Type B pancreatic cell (in vitro differentiated cells): ENCODE data around the gene C1orf94. TPM values are rescaled to one million over a fixed set of nuclear protein-coding genes. Genes with fewer than 3 reads are reported as not detected.

Experiments
- DNase-seq: peaks from one replicate; pipeline ENCODE4 v3.0.0; 2021; ENCODE audit warnings: mixed read lengths; ENCODE audit not compliant: unreplicated experiment; ENCODE audit errors: extremely low spot score
- H3K27ac Mint-ChIP-seq: 2 replicates; pipeline ENCODE4 v1.8.0; 2021; ENCODE audit warnings: mild to moderate bottlenecking, mixed read lengths
- H3K27me3 Mint-ChIP-seq: 2 replicates; pipeline ENCODE4 v1.8.0; 2021; ENCODE audit warnings: mixed read lengths
- H3K36me3 Mint-ChIP-seq: 2 replicates; pipeline ENCODE4 v1.8.0; 2021; ENCODE audit warnings: mixed read lengths
- H3K4me1 Mint-ChIP-seq: one replicate; pipeline ENCODE4 v1.8.0; 2021; ENCODE audit warnings: mixed read lengths; ENCODE audit not compliant: unreplicated experiment
- H3K4me3 Mint-ChIP-seq: 2 replicates; pipeline ENCODE4 v1.8.0; 2021; ENCODE audit warnings: mild to moderate bottlenecking, mixed read lengths
- H3K9me3 Mint-ChIP-seq: 2 replicates; pipeline ENCODE4 v1.8.0; 2021; ENCODE audit warnings: mixed read lengths
- CTCF ChIP-seq: fragments of 200-600 bp; sonication (generic); conservative IDR thresholded peaks from 2 replicates; pipeline ENCODE4 v1.5.0; 2021; ENCODE audit warnings: antibody characterized with exemption, mild to moderate bottlenecking
- total RNA-seq: library from RNA; stranded (reverse); gene quantifications from 2 replicates; pipeline ENCODE4 v1.2.1, GENCODE V29; 2021; ENCODE audit warnings: low replicate concordance

C1orf94 gene
- total RNA-seq, 1 donor from 2014 or later: not detected

GRCh38 chr1:34237151-34237815 lies 60.6 kb downstream of the C1orf94 start:
- peaks cover 4% of the 10 kb centered on the region for H3K9me3 Mint-ChIP-seq
- H3K4me1 Mint-ChIP-seq: no peaks in the 10 kb centered on the region
- TF ChIP-seq CTCF: no peak
- no peak for DNase-seq
- no peak overlapping the region for H3K27ac Mint-ChIP-seq
- H3K36me3 Mint-ChIP-seq: no peaks in the 10 kb centered on the region
- peaks cover 16% of the 10 kb centered on the region for H3K27me3 Mint-ChIP-seq
- H3K4me3 Mint-ChIP-seq: no peak overlapping the region

GRCh38 chr1:34245967-34246366 lies 69.3 kb downstream of the C1orf94 start:
- H3K36me3 Mint-ChIP-seq: no peaks in the 10 kb centered on the region
- peaks cover 33% of the 10 kb centered on the region for H3K27me3 Mint-ChIP-seq
- H3K9me3 Mint-ChIP-seq: peaks cover 7% of the 10 kb centered on the region
- DNase-seq: no peak
- H3K4me3 Mint-ChIP-seq: no peak overlapping the region
- H3K27ac Mint-ChIP-seq: no peak overlapping the region
- peaks cover 5% of the 10 kb centered on the region for H3K4me1 Mint-ChIP-seq
- TF ChIP-seq CTCF: no peak

- Mint-ChIP-seq H3K4me3 (peak overlapping the region; percentile 55), H3K36me3 (no peaks in the 10 kb centered on the region), H3K27me3 (peaks cover 16% of the 10 kb centered on the region), H3K4me1 (peaks cover 5% of the 10 kb centered on the region), H3K27ac (no peak overlapping the region), H3K9me3 (no peaks in the 10 kb centered on the region)
- no peak for DNase-seq
- TF ChIP-seq CTCF: no peak
Observed at GRCh38 chr1:34250342-34250741, 73.6 kb downstream of the C1orf94 start.

GRCh38 chr1:34262023-34262853 lies 85.5 kb downstream of the C1orf94 start:
- Mint-ChIP-seq H3K36me3 (no peaks in the 10 kb centered on the region), H3K27me3 (peaks cover 49% of the 10 kb centered on the region), H3K27ac (no peak overlapping the region), H3K4me3 (no peak overlapping the region), H3K9me3 (no peaks in the 10 kb centered on the region), H3K4me1 (no peaks in the 10 kb centered on the region)
- no peak for DNase-seq
- TF ChIP-seq CTCF: no peak

- peaks cover 55% of the 10 kb centered on the region for H3K27me3 Mint-ChIP-seq
- no peak overlapping the region for H3K27ac Mint-ChIP-seq
- DNase-seq: no peak
- H3K4me3 Mint-ChIP-seq: no peak overlapping the region
- no peaks in the 10 kb centered on the region for H3K36me3 Mint-ChIP-seq
- H3K9me3 Mint-ChIP-seq: no peaks in the 10 kb centered on the region
- TF ChIP-seq CTCF: no peak
- no peaks in the 10 kb centered on the region for H3K4me1 Mint-ChIP-seq
Observed at GRCh38 chr1:34262921-34263320, 86.2 kb downstream of the C1orf94 start.
